GM19463 (cell line): ENCODE results near the gene GATA5.

Experiments
- ATAC-seq: cut with Tn5 transposase; IDR thresholded peaks from one replicate; pipeline ENCODE4 v1.9.1; 2021; ENCODE audit warnings: mild to moderate bottlenecking, moderate library complexity; ENCODE audit not compliant: unreplicated experiment

GATA5 gene

GRCh38 chr20:62488470-62488869, 12.7 kb upstream of the GATA5 start:
- ATAC-seq: no peak

- no peak for ATAC-seq
Observed at GRCh38 chr20:62487561-62488354, 12.0 kb upstream of the GATA5 start.

DNA sequence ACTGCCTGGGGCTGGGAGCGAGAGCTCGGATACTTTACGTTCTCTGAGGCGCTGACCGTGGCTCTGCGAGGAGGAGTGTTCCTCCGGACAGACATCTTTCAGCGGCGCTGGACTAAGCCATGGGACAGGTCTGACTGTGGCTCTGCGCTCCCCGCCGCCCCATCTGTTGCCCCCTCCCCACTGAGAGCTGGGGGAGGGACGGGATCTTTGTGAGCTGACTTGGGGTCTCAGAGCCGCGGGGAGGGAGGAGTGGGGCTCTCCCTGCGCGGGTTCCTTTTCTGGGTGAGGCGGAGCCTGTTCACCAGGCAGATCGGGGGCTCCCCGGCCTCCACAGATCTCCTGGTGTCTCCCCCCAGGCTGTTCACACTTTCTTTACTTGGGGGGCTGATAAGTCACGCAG, 11.3 kb upstream of the GATA5 start:
- ATAC-seq: no peak

DNA sequence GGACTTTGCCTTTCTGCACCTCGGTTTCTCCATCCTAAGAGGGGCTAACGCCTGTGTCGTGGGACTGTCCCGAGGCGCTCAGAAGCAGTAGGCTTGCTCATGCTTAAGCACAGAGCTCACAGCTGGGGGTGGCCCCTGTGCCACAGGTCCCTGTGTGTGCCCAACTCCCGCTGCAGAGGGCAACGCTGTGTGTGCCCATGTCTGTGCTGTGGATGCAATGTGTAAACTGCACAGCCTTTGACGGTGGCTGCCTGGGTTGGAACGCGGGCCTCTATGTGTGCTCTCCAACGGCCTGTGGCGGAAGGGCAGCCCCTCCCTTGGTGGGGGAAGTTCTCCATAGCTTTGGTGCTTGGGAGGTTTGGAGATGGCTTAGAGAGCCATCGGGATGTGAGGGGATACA, 10.7 kb upstream of the GATA5 start:
- ATAC-seq: no peak

DNA sequence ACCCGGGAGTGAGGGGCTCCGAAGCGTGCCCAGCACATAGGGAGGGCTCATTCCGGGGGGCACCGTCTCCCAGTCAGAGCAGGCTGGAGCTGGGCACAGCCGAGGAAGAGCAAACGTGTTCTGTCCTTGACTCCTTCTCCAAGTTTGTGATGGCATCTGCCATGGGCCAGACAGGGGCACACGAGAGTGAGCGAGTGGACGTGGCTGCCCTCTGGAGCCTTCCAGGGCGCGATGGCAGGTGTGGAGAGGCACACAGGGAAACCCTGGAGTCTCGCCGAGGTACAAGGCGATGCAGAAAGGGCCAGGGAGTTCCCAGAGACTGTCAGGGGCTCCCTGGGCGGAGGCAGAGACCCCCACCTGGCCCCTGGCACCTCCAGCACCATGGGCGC, 9.9 kb upstream of the GATA5 start:
- ATAC-seq: no peak

- ATAC-seq: no peak
Observed at GRCh38 chr20:62485062-62485700, 9.4 kb upstream of the GATA5 start.

DNA sequence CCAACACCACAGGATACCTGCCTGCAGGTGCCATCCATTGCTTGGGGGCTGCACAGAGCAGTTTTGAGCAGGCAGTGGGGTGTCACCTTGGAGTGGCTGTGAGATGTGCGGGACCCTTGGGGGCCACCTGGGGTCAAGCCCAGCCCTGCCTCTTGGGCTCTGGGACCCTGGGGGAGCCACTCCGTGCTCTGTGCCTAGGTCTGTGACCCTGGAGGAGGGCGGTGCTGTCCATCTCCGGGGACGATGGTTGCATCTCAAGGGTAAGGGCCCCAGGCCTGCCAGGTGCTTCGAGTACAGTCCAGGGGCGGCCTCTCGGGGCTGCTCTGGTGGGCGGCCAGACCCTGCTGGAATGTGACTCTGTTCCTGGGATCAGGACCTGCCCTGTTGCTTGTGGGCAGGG, 8.7 kb upstream of the GATA5 start:
- ATAC-seq: no peak

DNA sequence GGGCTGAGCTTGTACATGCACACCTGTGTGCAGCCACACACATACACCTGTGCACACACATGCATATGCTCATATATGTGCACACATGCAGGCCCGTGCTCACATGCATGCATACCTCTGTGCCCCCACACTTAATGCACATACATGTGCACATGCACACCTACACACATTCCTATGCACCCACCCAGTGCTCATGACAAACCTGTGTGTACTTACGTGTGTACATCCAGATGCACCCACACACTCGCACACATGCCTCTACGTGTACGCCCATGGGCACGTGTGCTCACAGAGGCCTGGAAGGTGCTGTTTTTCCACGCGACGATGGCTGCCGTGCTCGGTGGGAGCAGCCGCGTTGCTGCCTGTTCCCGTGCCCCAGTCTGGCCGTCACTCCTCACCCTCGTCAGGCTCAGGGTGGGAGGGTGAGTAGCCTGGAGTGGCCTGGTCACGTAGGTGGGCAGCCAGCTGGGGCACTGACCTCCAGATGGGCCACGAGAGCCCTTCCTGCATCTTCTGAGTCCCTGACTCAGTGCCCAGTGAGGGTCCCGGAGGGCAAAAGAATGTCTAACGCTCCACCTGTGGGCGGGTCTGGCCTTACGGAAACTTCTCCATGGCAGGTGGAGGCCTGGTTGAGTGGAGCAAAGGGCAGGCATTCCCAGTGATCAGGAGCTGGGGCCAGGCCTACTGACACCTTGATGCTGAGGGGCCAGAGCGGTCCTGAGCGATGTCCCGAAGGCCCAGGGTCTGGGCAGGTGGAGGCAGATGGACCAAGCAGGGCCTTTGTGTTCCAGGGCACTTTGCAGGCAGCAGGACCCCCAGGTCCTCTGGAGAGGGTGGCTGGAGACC, 8.0 kb upstream of the GATA5 start:
- no peak for ATAC-seq

GRCh38 chr20:62482974-62483373, 7.2 kb upstream of the GATA5 start:
- no peak for ATAC-seq

GRCh38 chr20:62482146-62482809, 6.5 kb upstream of the GATA5 start:
- no peak for ATAC-seq

- ATAC-seq: no peak
Observed at GRCh38 chr20:62481425-62482145, 5.8 kb upstream of the GATA5 start.

- ATAC-seq: no peak
Observed at GRCh38 chr20:62480318-62480717, 4.5 kb upstream of the GATA5 start.

DNA sequence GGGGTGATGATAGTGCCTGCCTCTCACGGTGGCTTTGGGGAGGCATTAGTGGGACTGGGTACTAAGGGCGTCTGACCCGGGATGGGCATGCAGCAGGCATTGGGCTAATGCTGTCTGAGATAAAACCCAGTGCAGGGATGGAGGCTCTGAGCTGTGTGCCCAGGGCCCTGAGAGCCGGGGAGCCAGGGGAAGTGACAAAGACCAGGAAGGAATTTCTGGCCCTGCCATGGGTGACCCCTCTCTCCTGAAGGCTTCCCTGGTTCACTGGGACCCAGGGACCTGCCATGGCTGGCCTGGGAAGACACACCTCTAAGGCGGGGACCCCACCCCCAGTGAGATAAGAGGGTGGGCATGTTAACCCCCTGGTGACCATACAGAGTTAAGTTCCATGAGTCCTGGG, 3.9 kb upstream of the GATA5 start:
- no peak for ATAC-seq

GRCh38 chr20:62479156-62479555, 3.4 kb upstream of the GATA5 start:
- no peak for ATAC-seq

DNA sequence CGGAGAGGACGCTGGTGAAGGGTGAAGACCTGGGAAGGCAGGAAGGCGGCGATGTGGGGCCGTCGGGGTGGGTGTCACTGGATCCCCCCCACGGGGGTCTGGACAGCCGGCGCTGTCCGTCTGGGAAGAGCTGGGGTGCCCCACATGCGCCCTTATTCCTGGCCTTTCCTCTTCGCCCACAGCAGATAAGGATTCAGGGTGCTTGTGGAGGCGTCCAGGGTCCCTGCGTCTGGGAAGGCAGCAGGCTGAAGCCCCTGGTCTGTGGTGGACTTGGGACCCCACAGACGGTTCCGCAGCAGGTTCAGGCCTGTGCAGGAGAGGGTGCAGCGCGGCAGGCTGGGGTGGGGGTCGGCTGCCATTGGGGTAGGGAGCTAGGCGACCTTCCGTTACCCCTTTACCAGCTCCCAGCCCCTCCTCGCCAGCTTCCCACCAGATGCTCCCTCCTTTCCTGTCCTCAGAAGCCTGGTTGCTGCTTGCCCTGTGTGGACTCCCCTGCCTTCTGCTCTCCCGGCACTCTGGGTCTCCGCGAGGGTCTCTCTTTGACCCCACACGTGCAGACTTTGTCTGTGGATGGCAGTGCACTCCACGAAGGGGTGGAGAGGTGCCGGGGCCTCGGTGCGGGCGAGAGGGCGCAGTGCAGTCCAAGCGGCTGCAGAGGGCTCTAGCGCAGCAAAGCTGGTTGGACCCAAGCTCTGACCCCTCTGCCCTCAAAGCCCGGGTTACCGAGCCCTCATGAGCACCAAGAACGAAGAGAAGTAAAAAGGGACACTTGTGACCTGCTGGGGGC, 2.1 kb upstream of the GATA5 start:
- no peak for ATAC-seq

GRCh38 chr20:62476056-62476838, 452 bp upstream of the GATA5 start:
- no peak for ATAC-seq

DNA sequence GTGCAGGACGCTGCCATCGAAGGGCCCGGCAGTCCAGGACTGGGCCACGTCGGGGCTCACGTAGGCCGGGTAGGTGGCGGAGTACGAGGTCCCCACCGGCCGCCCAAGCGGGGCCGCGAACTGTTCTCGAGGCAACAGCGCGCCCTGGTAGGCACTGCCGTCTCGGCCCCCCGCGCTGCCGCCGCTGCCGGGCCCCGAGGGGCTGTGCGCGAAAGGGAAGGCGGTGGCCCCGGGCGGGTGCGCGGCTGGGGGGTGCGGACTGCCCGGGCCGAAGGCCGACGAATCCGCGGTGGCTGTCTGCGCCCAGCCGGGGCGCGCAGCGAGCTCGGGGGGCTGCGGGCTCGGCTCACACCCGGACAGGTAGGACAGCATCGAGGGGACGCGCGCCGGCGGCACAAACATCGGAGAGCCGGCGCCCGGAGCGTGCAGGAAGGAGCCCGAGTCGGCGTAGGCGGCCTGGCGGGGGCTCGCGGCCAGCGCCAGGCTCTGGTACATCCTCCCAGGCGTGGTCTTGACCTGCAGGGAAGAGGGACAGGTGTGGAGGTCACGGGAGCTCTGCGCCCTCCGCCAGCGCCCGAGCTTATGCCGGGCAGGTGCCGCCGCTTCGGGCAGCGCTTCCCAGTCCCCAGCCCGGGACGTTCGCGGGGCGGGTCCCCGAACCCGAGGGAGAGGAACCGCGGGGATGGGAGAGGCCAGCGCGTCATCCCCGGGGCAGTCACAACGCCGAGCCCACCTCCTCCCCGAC, 596 bp downstream of the GATA5 start:
- no peak for ATAC-seq

DNA sequence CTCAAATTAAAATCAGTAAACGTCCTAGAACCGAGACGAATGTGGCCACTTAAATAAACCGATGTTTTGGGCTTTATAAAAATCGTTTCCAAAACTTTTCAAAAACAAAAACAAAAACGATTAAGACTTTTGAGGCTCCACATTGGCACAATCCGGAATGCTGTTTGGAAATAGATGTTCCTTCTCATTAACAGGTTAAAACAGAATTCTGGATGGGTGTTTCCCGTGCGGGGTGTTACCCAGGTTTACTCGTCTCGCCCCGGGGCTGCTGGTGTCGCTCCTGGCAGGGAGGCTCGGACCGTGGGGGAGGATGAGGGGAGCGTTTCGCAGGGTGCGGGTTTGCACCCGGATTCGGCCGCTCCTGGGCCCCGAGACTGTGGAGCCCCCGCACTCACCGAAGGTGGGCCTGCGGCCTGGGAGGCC, 1.2 kb downstream of the GATA5 start:
- ATAC-seq: no peak
